Activated CD4-positive, CD25-positive, alpha-beta regulatory T cell treated with anti-CD3 and anti-CD28 coated beads, Interleukin-2, amount 50 U/mL, for 16 hours (primary cell): ENCODE results near the gene SLCO2B1.

Experiments
- DNase-seq: peaks from one replicate; pipeline ENCODE4 v3.0.0-alpha.2; 2020; ENCODE audit warnings: low read depth, low spot score

The SLCO2B1 gene

GRCh38 chr11:75161506-75162095 is 10.7 kb downstream of the SLCO2B1 start:
- DNase-seq, result no peak

- DNase-seq, result no peak
Measured at GRCh38 chr11:75162954-75163353, 12.0 kb downstream of the SLCO2B1 start.

DNA sequence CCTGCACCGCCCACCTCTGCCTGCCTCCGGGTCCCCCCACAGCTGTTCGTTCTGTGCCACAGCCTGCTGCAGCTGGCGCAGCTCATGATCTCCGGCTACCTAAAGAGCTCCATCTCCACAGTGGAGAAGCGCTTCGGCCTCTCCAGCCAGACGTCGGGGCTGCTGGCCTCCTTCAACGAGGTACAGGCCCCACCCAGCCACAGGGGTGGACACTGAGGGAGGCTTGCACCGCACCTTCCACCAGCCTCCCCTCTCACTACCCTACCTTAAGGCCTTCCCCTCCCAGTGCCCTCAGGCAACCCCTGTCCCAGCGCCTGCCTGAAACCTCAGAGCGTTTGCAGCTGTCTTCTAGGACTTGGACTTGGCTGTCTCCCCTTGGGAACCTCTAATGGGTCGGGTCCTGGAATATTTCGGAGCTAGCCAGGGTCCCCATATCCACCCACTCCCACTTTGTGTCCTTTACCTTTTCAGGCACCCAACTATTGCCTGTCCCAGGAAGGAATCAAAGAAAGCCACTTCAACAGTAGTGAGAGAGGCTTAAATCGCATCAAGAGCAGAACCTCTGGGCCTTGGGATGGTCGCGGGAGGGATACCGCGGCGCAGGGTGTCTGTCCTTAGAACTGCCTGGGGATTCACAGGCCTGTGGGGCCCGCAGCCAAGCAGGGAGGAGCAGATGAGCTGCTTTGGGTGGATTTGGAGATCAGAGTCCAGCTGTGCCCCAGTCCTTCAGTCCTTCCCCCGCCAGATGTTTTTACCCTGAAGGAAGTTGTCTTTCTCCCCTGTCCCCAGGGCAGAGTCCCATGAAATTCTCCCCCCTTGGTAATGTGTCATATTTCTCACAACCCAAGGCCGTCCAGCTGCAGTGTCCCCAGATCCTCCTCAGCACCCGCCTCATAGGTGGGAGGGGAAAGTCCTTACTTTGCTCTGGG is 13.3 kb downstream of the SLCO2B1 start:
- no peak for DNase-seq

DNA sequence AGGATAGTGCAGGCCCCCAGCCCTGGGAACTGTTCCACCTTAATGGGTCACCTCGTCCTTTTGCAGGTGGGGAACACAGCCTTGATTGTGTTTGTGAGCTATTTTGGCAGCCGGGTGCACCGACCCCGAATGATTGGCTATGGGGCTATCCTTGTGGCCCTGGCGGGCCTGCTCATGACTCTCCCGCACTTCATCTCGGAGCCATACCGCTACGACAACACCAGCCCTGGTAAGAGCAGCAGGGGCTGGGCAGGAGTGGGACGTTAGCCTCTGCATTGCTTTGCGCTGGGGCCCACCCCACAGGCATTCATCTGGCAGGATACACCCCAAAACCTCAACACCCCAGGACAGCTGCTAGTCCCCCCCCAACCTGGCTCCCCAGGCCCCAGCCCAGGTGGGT is 14.8 kb downstream of the SLCO2B1 start:
- no peak for DNase-seq

DNA sequence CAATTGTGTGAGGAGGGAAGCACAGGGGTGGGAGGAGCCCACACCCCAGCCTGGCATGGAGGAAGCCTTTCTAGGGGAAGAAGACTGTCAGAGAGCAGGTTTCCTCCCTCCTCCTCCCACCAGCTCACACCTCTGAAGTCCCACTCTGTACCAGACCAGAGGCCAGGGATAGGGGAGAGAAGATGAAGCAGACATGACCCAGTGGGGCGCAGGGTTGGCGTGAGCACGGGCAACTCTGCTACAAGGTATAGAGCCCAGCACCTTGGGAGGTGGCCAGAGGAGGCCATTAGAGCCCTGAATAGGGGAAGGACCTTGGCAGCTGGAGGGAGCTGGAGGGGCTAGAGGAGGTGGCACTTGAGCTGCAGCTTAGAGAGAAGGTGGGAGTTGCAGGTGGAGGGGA is 15.9 kb downstream of the SLCO2B1 start:
- no peak for DNase-seq

- DNase-seq, result no peak
Measured at GRCh38 chr11:75167617-75168016, 16.7 kb downstream of the SLCO2B1 start.

DNA sequence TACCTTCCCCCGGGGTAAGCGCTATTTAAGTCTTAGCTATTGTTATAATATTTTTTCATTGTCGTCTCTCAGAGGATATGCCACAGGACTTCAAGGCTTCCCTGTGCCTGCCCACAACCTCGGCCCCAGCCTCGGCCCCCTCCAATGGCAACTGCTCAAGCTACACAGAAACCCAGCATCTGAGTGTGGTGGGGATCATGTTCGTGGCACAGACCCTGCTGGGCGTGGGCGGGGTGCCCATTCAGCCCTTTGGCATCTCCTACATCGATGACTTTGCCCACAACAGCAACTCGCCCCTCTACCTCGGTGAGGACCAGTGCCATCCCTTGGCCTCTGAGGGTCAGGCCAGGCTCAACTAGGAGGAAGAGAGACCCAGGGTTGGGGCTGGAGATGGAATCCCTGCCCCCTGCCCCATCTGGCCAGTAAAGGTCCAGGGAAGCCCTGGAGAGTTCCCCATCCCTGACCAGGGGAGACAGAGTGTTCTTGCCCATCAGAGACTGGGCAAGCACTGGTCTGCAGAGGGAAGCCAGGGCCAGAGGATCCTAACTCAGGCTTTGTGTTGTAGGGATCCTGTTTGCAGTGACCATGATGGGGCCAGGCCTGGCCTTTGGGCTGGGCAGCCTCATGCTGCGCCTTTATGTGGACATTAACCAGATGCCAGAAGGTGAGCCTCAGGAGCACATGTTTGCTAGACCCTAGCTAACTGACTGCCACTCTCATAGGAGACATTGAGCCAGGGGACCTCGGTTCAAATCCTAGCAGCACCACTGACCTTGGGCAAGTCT is 18.4 kb downstream of the SLCO2B1 start:
- DNase-seq, result no peak

DNA sequence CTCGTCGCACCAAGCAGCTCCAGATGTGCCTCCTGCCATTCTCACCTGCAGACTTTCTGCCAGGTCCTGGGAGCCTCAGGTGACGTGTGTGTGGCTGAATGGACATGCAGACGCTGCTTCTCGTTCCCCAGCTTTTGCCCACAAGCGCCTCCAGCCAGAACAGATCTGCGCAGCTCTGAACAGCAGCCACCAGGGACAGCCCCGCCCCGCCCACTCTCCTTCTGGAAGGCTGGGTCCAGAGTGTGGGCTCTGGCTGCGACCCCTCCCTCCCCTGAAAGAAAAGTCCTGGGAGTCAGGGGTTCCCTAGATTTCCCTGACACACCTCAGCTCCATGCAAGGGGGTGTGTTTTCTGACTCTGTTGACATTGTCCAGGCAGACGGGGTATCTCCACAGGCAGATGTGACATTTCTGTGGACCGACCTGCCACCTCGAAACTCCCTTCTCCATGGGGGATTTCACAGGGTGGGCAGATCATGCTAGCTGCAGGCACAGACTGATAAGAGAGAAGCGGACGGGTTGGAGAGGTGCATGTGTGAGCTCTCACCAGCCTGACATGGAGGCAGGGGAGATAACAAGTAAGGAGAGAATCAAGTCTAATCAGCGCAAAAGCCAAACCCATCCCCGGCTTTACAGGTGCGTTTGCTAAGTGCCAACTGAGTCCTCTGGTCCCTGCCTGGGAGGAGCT is 19.8 kb downstream of the SLCO2B1 start:
- DNase-seq, result no peak

DNA sequence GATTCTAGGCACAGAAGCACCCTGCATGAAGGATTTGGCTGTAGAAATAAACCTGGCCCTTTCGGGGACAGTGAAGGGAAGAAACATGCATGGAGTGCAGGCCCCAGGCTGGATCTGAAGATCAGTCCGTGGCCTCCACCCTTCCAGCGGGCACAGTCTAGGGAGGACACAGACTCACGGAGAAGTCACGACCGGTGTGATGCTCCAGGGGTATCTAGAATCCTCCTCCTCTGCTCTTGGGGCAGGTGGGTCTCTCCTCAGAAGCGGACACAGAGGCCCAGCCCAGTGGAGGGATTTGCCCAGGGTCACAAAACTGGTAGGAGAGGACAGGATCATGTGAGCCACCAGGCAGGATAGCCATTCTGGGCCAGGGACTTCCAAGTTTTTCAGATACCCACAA is 22.4 kb downstream of the SLCO2B1 start:
- no peak for DNase-seq

- DNase-seq, result no peak
Measured at GRCh38 chr11:75174781-75175370, 24.0 kb downstream of the SLCO2B1 start.

GRCh38 chr11:75182664-75183063 is 31.8 kb downstream of the SLCO2B1 start:
- no peak for DNase-seq

- no peak for DNase-seq
Measured at GRCh38 chr11:75184051-75184450, 33.1 kb downstream of the SLCO2B1 start.

DNA sequence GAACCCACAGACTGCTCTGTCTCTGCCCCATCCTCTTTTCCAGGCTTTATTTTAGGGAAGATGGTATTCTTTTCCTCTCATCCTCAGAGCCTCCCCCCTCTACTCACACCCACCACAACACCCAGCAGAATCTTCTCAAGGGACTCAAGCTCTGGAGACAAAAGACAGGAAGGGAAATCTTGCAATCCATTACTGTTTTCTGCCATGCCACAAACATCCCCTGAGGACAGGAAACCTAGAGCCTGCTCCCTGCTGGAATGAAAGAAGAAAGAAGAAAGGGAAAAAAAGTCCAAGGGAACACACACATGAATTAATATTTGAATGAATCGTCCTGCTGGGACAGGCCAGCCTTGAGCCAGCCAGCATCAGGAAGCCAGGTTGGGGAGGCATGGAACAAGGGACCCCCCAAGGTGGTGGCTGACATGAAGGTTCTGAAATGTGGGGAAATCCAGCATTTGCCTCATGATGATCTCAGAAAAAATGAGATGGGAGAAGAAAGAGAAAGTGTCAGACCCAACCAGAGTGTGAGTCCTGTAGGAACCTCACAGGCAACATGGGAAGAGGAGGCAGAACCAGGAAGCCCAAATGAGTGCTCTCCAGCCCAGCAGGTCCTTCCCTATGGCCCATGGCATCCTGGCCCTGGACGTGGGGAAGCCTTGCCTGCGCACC is 34.0 kb downstream of the SLCO2B1 start:
- DNase-seq, result no peak

GRCh38 chr11:75185866-75186265 is 35.0 kb downstream of the SLCO2B1 start:
- DNase-seq, result no peak

DNA sequence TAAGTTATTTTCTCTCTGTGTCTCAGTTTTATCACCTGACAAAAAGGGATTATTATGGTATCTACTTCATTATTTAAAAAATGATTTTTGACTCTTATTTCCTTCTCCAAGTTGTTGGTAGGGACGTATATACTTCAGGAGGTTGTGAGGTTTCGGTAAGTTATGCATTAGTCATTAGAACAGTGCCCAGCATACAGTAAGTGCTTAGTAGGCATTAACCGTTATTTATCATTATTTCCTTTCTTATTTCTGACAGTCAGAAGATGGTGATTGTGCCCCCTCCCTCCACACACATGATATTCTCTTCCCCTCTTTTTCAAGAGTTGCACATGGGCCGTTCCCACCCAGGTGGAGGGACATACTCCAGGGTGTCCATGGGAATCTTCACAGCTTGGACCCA is 36.1 kb downstream of the SLCO2B1 start:
- no peak for DNase-seq

GRCh38 chr11:75188671-75189070 is 37.8 kb downstream of the SLCO2B1 start:
- no peak for DNase-seq

GRCh38 chr11:75189108-75189507 is 38.2 kb downstream of the SLCO2B1 start:
- no peak for DNase-seq

DNA sequence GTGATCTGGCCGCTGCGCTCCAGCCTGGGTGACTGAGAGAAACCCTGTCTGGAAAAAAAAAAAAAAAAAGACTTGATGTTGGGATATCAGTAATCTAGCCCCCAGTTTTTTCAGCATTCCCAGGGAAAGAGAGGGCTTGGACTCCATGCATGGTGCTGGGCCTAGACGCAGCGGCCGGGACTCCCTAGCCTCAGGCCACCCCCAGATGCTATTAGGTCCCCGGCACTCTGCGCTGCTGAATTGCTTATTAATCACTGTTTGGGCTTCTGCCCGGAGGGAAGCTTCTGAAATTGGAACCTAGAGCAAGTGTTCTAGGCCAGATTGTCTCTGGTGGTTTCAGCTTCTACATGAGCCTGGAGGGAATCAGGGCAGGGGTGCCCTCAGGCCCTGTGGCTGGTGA is 39.0 kb downstream of the SLCO2B1 start:
- no peak for DNase-seq

DNA sequence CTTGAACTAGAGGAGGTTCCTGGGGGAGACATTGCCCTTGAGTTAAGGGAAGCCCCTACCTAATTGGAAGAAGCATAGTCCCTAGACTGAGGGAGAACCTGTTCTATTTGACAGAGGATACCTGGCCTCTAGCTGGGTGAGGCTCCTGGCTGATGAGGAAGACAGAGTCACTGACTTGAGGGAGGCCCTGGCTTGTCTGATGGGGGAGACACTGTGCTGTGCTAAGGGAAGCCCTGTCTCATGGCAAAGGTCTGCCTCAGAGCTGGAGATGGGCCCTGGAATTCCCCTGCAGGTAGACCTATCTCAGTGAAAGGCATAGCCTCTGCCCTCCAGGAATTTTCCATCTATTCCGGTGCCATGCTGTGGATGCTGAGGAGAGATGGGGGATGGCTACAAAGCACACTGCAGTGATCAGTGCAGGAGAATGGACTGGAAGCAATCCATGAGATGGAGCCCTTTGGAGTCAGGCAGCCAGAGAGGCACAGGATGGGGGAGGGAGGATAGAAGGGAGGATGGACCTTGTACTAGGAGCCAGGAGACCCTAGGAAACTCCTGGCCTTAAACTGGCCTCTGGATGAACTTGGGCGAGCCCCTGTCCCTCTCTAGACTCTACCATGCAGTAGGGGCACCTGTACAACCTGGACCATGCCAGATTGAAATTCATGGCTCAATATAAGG is 39.9 kb downstream of the SLCO2B1 start:
- no peak for DNase-seq

DNA sequence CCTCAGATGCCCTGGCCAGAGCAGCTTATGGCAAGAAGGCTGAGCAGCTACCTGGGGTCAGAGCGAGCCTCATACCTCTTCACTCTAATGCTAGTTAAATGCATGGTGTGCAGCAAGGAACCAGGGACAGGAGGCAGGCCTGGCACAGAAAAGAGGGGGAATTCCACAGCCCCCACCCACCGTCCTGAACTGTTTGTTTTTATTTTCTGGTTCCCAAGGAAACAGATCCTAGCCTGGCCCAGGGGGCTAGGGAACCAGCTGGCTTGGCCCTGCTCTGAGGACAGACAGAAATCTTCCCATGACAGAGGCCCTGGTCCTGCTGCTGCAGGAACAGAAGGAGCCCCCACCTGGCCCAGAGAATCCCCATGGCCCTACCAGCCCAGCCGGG is 40.4 kb downstream of the SLCO2B1 start:
- DNase-seq, result no peak
